GM21717 (cell line): ENCODE measurements around the gene NUP214.
"Not testable (repeated sequence)": the region's sequence is repeated elsewhere in the genome, so short reads cannot be mapped to it uniquely, and the experiment has no call there.

Source experiments
- ATAC-seq: cut with Tn5 transposase; IDR thresholded peaks from one replicate; pipeline ENCODE4 v1.9.1; 2021; ENCODE audit warnings: mild to moderate bottlenecking, moderate library complexity; ENCODE audit not compliant: unreplicated experiment

NUP214 gene

DNA sequence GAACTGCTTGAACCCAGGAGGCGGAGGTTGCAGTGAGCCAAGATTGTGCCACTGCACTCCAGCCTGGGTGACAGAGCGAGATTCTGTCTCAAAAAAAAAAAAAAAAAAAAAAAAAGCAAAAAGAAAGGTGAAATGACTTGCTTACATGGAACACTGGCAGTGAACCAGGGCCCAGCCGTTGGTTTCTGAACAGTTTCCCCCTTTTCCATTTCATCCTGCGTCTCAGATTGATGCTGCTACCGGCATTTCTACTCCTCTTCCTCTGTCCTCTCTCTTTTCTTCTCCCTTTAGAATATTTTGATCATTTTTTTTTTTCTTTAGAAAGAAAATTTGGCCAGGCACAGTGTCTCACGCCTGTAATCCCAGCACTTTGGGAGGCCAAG, 10.0 kb upstream of the NUP214 start:
- ATAC-seq, result not testable (repeated sequence)

DNA sequence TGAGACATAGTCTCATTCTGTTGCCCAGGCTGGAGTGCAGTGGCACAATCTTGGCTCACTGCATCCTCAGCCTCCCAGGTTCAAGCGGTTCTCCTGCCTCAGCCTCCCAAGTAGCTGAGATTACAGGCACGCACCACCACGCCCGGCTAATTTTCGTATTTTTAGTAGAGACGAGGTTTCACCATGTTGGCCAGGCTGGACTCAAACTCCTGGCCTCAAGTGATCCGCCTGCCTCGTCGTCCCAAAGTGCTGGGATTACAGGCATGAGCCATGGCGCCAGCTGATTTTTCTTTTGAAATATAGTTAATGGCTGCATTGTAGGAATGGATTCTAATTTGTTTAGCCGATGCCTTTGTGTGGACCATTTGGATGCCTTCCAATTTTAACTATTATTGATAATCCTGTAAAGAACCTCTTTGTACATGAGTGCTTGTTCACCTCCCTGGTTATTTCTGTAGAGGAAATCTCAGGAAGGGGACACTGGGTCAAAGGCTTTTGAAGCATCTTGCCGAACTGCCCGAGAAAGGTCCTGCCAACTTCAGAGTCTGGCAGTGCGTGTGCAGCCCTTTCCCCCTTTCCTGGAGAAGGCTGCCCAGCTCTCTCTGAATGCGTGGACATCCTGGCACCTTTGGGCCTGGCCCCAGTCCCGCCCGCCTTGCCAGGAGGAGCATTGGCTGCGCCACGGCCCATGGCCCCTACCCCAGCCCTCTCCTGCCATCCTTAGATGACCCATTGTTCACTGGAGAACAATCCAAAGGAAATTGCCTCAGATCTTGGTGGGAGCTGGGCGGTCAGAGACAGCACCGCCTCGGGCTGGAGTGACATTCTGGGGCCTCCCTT, 8.9 kb upstream of the NUP214 start:
- no peak for ATAC-seq

DNA sequence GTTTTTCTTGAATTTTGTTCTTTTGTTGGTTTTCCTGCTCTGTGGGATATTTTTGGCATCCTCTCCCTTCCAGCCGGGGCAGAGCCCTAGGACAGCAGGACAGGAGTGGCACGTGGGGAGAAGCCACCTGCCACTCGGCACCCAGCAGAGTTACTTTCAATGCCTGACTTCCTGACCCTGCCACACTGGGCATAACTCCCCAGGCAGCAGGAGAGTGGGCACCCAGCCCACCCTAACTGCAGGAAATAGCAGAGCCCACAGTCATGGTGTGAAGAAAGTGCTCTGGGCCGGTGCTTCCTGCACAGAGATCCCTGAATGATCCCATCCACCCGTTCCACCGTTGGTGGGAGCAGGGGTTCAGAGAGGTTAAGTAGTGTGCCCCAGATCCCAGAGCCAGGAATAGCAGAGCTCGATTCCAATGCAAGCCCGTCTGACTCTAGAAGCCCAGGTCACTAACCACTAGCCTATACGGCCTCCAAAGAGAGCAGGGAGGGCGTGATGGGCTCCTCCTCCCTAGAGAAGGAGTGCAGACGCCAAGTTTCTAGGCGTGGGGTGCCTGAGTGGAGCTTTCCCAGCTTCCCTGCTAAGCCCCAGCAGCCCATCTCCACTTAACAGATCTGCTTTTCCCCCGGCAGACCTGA, 8.1 kb upstream of the NUP214 start:
- ATAC-seq, result no peak

- no peak for ATAC-seq
Observed at GRCh38 chr9:131117762-131118145, 7.6 kb upstream of the NUP214 start.

DNA sequence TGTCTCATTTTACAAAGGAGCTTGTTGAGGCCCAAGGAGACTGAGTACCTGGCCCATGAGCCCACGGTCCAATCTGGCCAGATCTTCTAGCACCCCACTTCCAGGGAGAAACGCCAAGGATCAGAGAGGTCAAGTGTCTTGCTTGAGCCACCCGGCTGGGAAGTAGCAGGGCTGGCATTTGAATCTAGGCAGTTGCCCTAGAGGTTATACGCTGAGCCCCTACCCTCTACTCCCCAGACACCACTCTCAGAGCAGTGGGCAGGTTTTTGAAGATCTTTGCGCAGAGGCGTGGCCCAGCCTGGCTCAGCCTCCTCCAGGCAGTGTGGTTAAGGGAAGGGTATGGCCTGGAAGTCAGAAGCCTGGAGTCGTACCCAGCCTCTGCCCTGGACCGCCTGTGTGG, 5.8 kb upstream of the NUP214 start:
- ATAC-seq, result no peak

DNA sequence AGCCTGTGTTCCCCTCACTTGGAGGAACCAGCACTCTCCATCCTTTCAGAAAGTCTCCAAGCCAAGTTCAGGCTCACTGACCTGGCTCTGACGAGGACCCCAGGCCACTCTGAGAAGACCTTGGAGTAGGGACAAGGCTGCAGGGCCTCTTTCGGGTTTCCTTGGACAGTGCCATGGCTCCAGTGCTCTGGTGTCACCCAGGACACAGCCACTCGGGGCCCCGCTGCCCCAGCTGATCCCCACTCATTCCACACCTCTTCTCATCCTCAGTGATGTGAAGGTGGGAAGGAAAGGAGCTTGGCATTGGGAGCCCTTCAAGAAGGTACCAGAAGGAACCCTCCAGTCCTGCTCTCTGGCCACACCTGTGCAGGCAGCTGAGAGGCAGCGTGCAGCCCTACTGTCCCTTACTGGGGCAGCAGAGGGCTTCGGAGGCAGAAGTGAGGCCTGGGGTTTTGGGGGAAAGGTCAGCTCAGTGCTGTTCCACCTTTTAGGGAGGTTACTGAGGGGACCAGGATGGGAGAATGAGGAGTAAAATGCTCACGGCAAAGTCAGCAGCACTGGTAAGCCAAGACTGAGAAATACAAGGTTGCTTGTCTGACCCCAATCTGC, 4.7 kb upstream of the NUP214 start:
- no peak for ATAC-seq

DNA sequence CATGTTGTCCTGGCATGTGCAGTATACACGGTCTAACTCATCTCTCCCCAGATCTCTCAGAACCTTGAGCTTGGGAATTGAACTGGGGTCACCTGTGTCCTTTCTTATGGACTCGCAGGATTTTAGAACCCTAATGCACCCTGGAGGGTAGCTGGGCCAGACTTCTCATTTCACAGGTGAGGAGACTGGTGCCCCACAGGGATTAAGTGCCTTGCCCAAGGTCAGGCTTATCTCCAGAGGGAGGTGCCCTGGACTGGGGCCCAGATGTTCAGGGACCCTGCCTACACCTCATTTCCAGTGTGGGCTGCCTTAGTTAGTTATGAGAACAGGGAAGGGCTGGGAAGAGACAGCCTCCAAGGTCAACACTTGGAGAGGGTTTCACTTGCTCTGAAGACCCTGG, 4.0 kb upstream of the NUP214 start:
- ATAC-seq, result no peak

DNA sequence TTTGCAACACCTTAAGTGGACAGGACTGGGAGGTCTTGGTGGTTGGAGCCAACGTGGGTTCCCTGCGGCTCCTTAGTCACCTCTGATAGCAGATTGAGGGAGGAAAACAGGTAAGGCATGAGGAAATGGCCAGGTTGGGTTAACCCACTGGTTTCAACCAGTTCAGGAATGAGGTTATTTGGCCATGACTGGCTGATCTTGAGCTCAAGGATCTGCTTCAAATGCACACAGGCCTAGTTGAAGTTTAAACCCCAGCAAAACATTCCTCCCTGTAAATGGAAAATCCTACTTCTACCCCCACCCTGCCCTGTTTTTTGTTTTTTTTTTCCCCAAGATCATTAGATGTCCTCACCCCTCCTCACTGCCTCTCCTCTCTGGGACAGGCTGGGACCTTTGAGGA, 3.2 kb upstream of the NUP214 start:
- no peak for ATAC-seq

DNA sequence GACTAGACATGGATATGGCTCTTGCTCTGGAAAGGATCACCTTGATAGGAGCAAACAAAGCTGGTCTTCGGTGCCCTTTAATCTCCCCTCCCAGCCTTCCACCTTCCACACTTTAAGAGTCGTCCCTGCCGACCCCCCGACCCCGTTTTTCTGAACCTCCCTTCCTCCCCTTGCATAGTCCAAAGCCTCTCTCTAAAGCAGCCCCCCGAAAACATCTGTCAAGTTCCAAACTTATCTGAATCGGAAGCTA, 423 bp upstream of the NUP214 start:
- ATAC-seq, result peak; percentile 16

- ATAC-seq, result no peak
Observed at GRCh38 chr9:131126059-131126426, 657 bp downstream of the NUP214 start.

DNA sequence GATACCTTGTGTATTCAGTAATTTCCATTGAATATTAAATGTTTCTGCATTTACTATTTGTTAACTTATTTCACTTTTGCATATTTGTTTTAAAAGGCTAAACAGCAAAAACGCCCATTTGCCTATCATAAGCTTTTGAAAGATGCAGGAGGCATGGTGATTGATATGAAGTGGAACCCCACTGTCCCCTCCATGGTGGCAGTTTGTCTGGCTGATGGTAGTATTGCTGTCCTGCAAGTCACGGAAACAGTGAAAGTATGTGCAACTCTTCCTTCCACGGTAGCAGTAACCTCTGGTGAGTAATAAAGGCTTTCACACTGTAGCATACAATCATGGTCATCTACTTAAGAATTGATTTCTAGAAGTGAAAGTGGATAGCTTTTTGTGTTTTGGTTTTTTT, 3.8 kb downstream of the NUP214 start:
- no peak for ATAC-seq

DNA sequence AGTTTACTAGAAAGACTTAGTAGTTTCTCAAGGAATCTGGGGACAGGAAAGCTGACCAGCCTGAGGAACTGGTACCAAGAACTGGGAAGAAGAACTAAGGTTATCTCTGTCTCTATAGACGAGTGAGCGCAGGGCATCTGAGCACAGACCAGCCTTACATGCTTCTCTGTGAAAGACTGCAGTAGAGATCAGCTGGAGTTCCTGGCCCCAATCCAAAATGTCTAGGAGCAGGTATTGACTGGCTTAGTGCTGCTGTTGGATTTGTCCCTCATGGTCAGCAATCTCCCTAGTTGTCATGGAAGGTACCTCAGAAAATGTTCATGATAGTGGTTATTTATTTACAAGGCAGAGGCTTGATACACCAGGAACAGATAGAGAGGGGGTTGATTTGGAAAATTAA, 13.3 kb downstream of the NUP214 start:
- ATAC-seq, result no peak

DNA sequence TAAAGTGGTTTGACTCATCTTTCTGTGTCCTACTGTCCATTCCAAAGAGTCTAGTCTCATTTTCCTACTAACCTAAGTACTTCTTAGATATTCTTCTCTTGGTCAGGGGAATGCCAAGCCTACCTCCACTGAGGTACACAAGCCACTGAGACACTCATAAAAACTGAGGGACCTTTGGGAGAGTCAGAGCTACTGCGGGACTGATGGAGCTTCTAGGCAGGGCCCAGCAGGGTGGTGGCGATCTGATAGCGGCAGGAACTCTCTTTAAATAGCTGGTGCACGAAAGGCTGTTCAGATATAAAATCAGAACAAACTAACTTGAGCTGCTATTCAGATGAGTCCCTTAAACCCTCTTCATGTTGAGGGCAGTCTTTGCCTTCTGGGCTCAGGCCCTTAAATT, 14.7 kb downstream of the NUP214 start:
- ATAC-seq, result no peak

DNA sequence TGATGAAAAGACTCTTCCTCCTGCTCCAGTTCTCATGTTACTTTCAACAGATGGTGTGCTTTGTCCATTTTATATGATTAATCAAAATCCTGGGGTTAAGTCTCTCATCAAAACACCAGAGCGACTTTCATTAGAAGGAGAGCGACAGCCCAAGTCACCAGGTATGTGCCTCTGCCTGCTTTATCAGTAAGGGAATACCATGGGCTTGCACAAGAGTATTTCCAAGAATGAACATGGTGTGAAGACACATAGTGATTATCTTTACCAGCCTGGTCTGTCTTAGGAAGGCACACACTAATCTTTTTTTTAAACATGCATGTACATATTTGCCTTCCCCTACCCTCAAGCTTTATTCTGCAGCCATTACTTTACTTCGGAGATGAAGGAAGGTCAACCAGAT, 15.2 kb downstream of the NUP214 start:
- ATAC-seq, result no peak

- no peak for ATAC-seq
Observed at GRCh38 chr9:131142160-131142559, 16.8 kb downstream of the NUP214 start.

GRCh38 chr9:131144201-131144600, 18.8 kb downstream of the NUP214 start:
- ATAC-seq, result no peak

DNA sequence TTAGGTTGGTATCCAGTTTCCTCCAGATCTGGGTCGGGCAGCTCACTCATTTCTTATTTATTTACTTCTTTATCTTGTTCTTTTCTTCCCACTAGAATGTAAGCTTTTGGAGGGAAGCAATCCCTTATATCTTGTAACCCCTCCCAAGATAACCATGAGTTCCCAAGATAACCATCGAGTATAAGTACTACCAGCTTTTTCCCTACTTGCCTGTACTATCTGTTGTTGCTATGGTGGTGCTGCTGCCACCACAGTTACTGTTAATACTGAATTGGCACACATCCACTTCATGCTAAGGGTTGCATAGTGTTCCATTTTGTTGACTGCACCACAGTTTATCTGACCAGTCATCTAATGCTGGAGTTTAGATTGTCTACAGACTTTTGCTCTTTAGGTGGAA, 19.9 kb downstream of the NUP214 start:
- ATAC-seq, result no peak

DNA sequence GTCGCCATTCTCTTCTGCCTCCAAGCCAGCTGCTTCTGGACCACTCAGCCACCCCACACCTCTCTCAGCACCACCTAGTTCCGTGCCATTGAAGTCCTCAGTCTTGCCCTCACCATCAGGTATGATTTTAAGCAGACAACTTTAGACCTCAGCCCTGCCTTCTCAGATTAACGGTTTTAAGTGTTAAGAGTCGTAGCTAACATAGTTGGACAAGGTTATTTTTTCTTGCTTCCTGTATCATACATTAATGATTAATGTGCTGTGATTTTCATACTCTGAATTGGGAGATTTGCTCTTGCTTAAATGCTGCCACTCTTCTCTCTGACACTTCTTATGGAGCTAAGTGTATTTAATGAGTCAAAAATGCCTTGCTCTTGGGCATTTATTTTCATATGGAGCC, 20.8 kb downstream of the NUP214 start:
- ATAC-seq, result no peak

DNA sequence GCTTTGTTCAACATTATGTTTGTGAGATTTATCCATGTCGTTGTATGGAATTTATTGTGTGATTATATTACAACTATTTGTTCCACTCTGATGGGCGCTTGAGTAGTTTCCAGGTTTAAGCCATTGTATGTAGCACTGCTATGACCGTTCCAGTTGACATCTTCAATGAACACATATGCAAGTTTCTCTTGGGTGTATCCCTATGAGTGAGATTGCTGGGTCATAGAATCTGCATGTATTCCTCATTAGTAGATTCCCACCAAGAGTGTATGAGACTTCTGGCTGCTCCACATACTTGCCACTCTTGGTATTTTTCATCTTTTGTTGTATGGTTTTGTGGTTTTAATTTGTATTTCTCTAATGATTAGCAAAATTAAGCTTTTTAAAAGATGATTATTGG, 22.9 kb downstream of the NUP214 start:
- ATAC-seq, result no peak

DNA sequence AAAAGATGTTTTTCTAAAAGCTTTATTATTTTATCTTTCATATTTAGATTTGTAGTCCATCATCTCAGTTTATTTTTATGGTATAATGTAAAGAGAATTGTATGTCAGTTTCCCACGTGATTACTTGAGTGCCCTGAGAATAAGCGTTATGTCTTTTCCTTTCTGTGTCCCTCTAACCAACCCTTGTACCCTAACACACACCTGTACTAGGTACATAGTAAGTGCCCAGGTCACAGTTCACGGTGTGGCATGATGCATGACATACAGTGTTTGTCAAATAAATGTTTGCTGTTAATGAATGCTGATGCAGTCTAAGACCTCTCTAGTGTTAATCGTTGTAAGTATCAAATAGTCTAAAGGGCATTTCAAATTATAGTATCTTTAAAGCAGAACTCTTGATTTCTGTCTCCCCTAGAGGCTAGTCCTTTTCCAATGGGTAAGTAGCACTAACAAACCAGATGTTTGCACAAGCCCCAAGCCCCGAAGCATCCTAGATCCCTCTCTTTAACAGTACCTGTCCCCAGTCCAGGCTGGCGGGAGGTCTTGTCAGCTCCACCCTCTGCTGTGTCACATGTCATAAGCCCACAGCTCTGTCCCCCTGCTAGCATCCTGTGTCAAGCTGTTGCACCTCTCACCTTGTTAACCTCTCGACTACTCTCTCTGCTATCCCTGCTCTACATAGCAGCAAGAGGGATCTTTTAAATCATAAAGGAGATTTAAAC, 23.7 kb downstream of the NUP214 start:
- no peak for ATAC-seq

DNA sequence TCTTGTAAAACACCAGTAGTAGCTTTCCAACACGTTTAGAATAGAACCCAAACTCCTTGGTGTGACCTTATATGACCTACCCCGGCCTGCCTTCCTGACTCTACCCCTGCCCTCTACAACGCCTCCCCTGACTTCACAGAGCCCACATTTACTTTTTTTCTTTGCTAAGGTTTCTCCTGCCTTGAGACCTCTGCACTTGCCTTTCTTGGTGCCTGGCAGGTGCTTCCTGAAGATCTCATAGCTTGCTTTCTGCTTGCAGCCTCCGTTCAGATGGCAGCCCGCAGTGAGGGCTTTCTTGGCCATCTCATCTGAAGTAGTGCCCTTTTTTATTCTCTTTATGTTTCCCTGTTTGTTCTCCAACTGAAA, 24.3 kb downstream of the NUP214 start:
- no peak for ATAC-seq

DNA sequence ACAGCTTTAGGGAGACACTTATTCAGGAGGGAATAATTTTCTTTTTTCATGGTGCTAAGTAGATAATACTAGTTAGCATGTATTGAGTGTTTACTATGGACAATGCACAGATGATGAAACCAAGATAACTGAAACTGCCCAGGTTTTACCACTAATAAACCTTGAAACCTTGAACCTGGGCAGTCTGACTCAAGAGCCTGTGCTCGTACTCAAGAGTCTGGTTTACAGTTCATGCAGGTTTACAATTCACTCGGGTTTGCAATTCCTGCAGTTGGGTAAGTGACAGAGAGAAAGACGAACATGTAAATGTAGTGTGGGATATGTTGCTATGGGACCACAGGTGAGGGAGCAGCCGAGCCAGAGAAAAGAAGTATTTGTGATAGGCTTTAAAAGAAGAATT, 28.2 kb downstream of the NUP214 start:
- no peak for ATAC-seq
